HEK293 (cell line): ENCODE results near the gene NOC2L.

Experiments used
- ATF2 ChIP-seq: fragments of 450-650 bp; formaldehyde crosslinking; IDR thresholded peaks from 2 replicates; pipeline ENCODE4 v1.5.1; 2016; ENCODE audit warnings: missing biosample characterization, missing genetic modification characterization, low read depth
- GLI2 ChIP-seq: fragments of 450-650 bp; formaldehyde crosslinking; IDR thresholded peaks from 2 replicates; pipeline ENCODE4; 2017; ENCODE audit warnings: missing biosample characterization, missing genetic modification characterization, low read depth, borderline replicate concordance
- KLF16 ChIP-seq: fragments of 450-650 bp; formaldehyde crosslinking; IDR thresholded peaks from 2 replicates; pipeline ENCODE4 v1.5.1; 2017; ENCODE audit warnings: missing biosample characterization, missing genetic modification characterization
- KLF17 ChIP-seq: fragments of 450-650 bp; formaldehyde crosslinking; IDR thresholded peaks from 2 replicates; pipeline ENCODE4 v1.5.1; 2016; ENCODE audit warnings: missing biosample characterization, missing genetic modification characterization
- OVOL3 ChIP-seq: fragments of 450-650 bp; formaldehyde crosslinking; IDR thresholded peaks from 2 replicates; pipeline ENCODE4 v1.5.1; 2016; ENCODE audit warnings: missing biosample characterization, missing genetic modification characterization
- PRDM10 ChIP-seq: fragments of 450-650 bp; formaldehyde crosslinking; IDR thresholded peaks from 2 replicates; pipeline ENCODE4 v1.5.1; 2016; ENCODE audit warnings: missing biosample characterization, missing genetic modification characterization
- ZFP37 ChIP-seq: fragments of 450-650 bp; formaldehyde crosslinking; IDR thresholded peaks from 2 replicates; pipeline ENCODE4 v1.5.1; 2016; ENCODE audit warnings: missing biosample characterization, missing genetic modification characterization
- ZNF169 ChIP-seq: fragments of 450-650 bp; formaldehyde crosslinking; IDR thresholded peaks from 2 replicates; pipeline ENCODE4 v1.5.1; 2016; ENCODE audit warnings: missing biosample characterization, missing genetic modification characterization
- ZNF19 ChIP-seq: fragments of 450-650 bp; formaldehyde crosslinking; IDR thresholded peaks from 2 replicates; pipeline ENCODE4; 2016; ENCODE audit warnings: missing biosample characterization, missing genetic modification characterization, low read depth
- ZNF223 ChIP-seq: fragments of 450-650 bp; formaldehyde crosslinking; IDR thresholded peaks from 2 replicates; pipeline ENCODE4 v1.5.1; 2016; ENCODE audit warnings: missing biosample characterization, missing genetic modification characterization
- ZNF23 ChIP-seq: fragments of 450-650 bp; formaldehyde crosslinking; IDR thresholded peaks from 2 replicates; pipeline ENCODE4 v1.5.1; 2016; ENCODE audit warnings: missing biosample characterization, missing genetic modification characterization, borderline replicate concordance
- ZNF24 ChIP-seq: fragments of 450-650 bp; formaldehyde crosslinking; IDR thresholded peaks from 2 replicates; pipeline ENCODE4 v1.5.1; 2016; ENCODE audit warnings: missing biosample characterization, missing genetic modification characterization
- ZNF335 ChIP-seq: fragments of 450-650 bp; formaldehyde crosslinking; conservative IDR thresholded peaks from 2 replicates; pipeline ENCODE4 v1.5.1; 2016; ENCODE audit warnings: missing biosample characterization, missing genetic modification characterization
- ZNF423 ChIP-seq: fragments of 450-650 bp; formaldehyde crosslinking; IDR thresholded peaks from 2 replicates; pipeline ENCODE4 v1.5.1; 2016; ENCODE audit warnings: missing biosample characterization, missing genetic modification characterization
- ZNF426 ChIP-seq: fragments of 450-650 bp; formaldehyde crosslinking; IDR thresholded peaks from 2 replicates; pipeline ENCODE4 v1.5.1; 2017; ENCODE audit warnings: missing biosample characterization, missing genetic modification characterization, mild to moderate bottlenecking, inconsistent platforms, moderate library complexity
- ZNF544 ChIP-seq: fragments of 450-650 bp; formaldehyde crosslinking; IDR thresholded peaks from 2 replicates; pipeline ENCODE4 v1.5.0; 2017; ENCODE audit warnings: missing biosample characterization, missing genetic modification characterization
- ZNF548 ChIP-seq: fragments of 450-650 bp; formaldehyde crosslinking; IDR thresholded peaks from 2 replicates; pipeline ENCODE4 v1.5.1; 2016; ENCODE audit warnings: missing biosample characterization, missing genetic modification characterization
- ZNF600 ChIP-seq: fragments of 450-650 bp; formaldehyde crosslinking; IDR thresholded peaks from 2 replicates; pipeline ENCODE4 v1.5.1; 2016; ENCODE audit warnings: missing biosample characterization, missing genetic modification characterization
- ZNF629 ChIP-seq: fragments of 450-650 bp; formaldehyde crosslinking; IDR thresholded peaks from 2 replicates; pipeline ENCODE4 v1.5.1; 2017; ENCODE audit warnings: missing biosample characterization, missing genetic modification characterization
- ZSCAN16 ChIP-seq: fragments of 450-650 bp; formaldehyde crosslinking; IDR thresholded peaks from 2 replicates; pipeline ENCODE4 v1.5.1; 2016; ENCODE audit warnings: missing biosample characterization, missing genetic modification characterization
- ZXDB ChIP-seq: fragments of 450-650 bp; formaldehyde crosslinking; IDR thresholded peaks from 2 replicates; pipeline ENCODE4 v1.5.1; 2016; ENCODE audit warnings: missing biosample characterization, missing genetic modification characterization
- TF ChIP-seq, protein P1 (sequence below): fragments of 450-650 bp; formaldehyde crosslinking; IDR thresholded peaks from 2 replicates; pipeline ENCODE4 v1.5.1; 2016; ENCODE audit warnings: missing biosample characterization, missing genetic modification characterization
- TF ChIP-seq, protein P2 (sequence below): fragments of 450-650 bp; formaldehyde crosslinking; IDR thresholded peaks from 2 replicates; pipeline ENCODE4 v1.5.1; 2016; ENCODE audit warnings: missing biosample characterization, missing genetic modification characterization, borderline replicate concordance
- TF ChIP-seq, protein P3 (sequence below): fragments of 450-650 bp; IDR thresholded peaks from 2 replicates; pipeline ENCODE4 v1.5.1; 2018; ENCODE audit warnings: missing biosample characterization, mild to moderate bottlenecking, missing genetic modification characterization

The NOC2L gene

DNA sequence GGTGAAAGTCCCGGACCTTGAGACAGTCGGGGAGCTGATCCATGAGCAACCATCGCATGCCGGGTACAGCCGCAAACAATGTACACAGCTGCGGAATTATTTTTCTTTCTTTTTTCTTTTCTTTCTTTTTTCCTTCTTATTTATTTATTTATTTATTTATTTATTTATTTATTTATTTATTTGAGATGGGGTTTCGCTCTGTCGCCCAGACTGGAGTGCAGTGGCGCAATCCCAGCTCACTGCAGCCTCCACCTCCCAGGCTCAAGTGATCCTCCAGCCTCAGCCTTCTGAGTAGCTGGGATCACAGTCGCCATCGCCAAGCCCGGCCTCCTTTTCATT, 25.4 kb upstream of the NOC2L start (continued):
- no peak for TF ChIP-seq ZSCAN16
- no peak for TF ChIP-seq ZNF24 (tag by site-specific recombination)
- no peak for TF ChIP-seq ZNF169 (tag by site-specific recombination)
- TF ChIP-seq ZNF23 (tag by site-specific recombination): no peak
- peak; percentile 87 for TF ChIP-seq ZNF426 (tag by site-specific recombination)
- TF ChIP-seq, protein P1, sequence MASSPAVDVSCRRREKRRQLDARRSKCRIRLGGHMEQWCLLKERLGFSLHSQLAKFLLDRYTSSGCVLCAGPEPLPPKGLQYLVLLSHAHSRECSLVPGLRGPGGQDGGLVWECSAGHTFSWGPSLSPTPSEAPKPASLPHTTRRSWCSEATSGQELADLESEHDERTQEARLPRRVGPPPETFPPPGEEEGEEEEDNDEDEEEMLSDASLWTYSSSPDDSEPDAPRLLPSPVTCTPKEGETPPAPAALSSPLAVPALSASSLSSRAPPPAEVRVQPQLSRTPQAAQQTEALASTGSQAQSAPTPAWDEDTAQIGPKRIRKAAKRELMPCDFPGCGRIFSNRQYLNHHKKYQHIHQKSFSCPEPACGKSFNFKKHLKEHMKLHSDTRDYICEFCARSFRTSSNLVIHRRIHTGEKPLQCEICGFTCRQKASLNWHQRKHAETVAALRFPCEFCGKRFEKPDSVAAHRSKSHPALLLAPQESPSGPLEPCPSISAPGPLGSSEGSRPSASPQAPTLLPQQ (tag by site-specific recombination): no peak
- TF ChIP-seq ZFP37: 0 out of 2 replicates have a peak, but pooled peaks have one; percentile 47
- TF ChIP-seq, protein P2, sequence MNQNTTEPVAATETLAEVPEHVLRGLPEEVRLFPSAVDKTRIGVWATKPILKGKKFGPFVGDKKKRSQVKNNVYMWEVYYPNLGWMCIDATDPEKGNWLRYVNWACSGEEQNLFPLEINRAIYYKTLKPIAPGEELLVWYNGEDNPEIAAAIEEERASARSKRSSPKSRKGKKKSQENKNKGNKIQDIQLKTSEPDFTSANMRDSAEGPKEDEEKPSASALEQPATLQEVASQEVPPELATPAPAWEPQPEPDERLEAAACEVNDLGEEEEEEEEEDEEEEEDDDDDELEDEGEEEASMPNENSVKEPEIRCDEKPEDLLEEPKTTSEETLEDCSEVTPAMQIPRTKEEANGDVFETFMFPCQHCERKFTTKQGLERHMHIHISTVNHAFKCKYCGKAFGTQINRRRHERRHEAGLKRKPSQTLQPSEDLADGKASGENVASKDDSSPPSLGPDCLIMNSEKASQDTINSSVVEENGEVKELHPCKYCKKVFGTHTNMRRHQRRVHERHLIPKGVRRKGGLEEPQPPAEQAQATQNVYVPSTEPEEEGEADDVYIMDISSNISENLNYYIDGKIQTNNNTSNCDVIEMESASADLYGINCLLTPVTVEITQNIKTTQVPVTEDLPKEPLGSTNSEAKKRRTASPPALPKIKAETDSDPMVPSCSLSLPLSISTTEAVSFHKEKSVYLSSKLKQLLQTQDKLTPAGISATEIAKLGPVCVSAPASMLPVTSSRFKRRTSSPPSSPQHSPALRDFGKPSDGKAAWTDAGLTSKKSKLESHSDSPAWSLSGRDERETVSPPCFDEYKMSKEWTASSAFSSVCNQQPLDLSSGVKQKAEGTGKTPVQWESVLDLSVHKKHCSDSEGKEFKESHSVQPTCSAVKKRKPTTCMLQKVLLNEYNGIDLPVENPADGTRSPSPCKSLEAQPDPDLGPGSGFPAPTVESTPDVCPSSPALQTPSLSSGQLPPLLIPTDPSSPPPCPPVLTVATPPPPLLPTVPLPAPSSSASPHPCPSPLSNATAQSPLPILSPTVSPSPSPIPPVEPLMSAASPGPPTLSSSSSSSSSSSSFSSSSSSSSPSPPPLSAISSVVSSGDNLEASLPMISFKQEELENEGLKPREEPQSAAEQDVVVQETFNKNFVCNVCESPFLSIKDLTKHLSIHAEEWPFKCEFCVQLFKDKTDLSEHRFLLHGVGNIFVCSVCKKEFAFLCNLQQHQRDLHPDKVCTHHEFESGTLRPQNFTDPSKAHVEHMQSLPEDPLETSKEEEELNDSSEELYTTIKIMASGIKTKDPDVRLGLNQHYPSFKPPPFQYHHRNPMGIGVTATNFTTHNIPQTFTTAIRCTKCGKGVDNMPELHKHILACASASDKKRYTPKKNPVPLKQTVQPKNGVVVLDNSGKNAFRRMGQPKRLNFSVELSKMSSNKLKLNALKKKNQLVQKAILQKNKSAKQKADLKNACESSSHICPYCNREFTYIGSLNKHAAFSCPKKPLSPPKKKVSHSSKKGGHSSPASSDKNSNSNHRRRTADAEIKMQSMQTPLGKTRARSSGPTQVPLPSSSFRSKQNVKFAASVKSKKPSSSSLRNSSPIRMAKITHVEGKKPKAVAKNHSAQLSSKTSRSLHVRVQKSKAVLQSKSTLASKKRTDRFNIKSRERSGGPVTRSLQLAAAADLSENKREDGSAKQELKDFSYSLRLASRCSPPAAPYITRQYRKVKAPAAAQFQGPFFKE (tag by site-specific recombination): no peak
- TF ChIP-seq PRDM10: no peak
- no peak for TF ChIP-seq OVOL3
- TF ChIP-seq ZNF548: no peak
- TF ChIP-seq ZNF544 (tag by site-specific recombination): no peak
- peak; percentile 61; the same call in 1 of the 2 replicates for TF ChIP-seq ZNF223 (tag by site-specific recombination)
- TF ChIP-seq ZNF600: no peak
- no peak for TF ChIP-seq KLF17 (tag by site-specific recombination)
- no peak for TF ChIP-seq ZNF423 (tag by site-specific recombination)
- TF ChIP-seq, protein P3, sequence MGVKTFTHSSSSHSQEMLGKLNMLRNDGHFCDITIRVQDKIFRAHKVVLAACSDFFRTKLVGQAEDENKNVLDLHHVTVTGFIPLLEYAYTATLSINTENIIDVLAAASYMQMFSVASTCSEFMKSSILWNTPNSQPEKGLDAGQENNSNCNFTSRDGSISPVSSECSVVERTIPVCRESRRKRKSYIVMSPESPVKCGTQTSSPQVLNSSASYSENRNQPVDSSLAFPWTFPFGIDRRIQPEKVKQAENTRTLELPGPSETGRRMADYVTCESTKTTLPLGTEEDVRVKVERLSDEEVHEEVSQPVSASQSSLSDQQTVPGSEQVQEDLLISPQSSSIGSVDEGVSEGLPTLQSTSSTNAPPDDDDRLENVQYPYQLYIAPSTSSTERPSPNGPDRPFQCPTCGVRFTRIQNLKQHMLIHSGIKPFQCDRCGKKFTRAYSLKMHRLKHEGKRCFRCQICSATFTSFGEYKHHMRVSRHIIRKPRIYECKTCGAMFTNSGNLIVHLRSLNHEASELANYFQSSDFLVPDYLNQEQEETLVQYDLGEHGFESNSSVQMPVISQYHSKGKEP (tag by site-specific recombination): no peak
- peak; percentile 72; the same call in 1 of the 2 replicates for TF ChIP-seq GLI2 (tag by site-specific recombination)
- no peak for TF ChIP-seq ATF2 (tag by site-specific recombination)
- TF ChIP-seq KLF16: no peak
- no peak for TF ChIP-seq ZNF335 (tag by site-specific recombination)
- TF ChIP-seq ZXDB: peak; percentile 57; the same call in 1 of the 2 replicates
- TF ChIP-seq ZNF19: 0 out of 2 replicates have a peak, but pooled peaks have one; percentile 39
- 0 out of 2 replicates have a peak, but pooled peaks have one; percentile 42 for TF ChIP-seq ZNF629 (tag by site-specific recombination)
